Cortex of kidney (tissue), 1 donor: ENCODE measurements around the gene OSBPL8.

Experiments
- DNase-seq: peaks from one replicate; lab custom pipeline; 2025; lab: John Stamatoyannopoulos, UW

OSBPL8 gene

GRCh38 chr12:76470028-76470939 is 89.3 kb downstream of the OSBPL8 start:
- no peak for DNase-seq

- no peak for DNase-seq
Measured at GRCh38 chr12:76464631-76465166, 94.9 kb downstream of the OSBPL8 start.

DNA sequence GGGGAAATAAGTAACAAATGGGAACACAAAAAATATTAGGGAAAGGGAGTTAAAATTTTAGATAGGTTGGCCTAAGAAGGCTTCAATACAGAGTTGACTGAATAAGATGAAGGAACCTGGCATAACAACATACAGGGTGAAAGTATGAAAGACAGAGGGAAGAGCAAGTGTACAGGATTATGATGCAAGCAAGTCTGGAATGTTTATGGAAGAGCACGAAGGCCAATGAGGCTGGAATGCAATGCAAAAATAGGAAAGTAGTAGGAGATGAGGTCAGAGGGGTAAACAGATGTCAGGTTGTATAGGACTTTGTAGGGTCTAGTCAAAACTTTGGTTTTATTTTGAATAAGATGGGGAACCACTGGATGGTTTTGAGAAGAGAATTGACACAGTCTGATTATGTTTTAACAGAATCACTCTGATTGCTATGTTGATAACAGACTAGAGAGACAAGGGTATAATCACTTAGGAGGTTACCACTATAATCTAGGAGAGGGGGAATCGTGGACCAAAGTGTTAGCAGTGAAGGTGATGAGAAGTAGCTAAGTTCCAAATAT is 96.8 kb downstream of the OSBPL8 start:
- DNase-seq, result no peak

DNA sequence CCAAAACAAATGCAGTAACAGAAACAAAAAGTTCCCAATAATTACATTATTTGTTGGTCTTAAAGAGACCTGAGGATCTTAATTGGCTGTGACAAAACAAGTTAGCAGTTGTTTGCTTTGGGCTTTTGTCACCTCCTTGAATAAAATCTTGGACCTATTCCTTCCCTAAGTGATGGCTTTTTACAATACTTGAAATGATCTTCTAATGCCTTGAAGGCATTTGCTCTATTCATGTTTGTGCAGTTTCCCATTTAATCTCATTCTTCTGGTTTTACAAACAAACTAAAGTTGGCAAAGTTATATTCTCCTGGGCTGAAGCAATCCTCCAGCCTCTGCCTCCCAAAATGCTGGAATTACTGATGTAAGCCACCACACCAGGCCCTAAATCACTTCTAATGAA is 98.8 kb downstream of the OSBPL8 start:
- no peak for DNase-seq

GRCh38 chr12:76457818-76458217 is 101.8 kb downstream of the OSBPL8 start:
- DNase-seq, result no peak

- no peak for DNase-seq
Measured at GRCh38 chr12:76457010-76457409, 102.6 kb downstream of the OSBPL8 start.

DNA sequence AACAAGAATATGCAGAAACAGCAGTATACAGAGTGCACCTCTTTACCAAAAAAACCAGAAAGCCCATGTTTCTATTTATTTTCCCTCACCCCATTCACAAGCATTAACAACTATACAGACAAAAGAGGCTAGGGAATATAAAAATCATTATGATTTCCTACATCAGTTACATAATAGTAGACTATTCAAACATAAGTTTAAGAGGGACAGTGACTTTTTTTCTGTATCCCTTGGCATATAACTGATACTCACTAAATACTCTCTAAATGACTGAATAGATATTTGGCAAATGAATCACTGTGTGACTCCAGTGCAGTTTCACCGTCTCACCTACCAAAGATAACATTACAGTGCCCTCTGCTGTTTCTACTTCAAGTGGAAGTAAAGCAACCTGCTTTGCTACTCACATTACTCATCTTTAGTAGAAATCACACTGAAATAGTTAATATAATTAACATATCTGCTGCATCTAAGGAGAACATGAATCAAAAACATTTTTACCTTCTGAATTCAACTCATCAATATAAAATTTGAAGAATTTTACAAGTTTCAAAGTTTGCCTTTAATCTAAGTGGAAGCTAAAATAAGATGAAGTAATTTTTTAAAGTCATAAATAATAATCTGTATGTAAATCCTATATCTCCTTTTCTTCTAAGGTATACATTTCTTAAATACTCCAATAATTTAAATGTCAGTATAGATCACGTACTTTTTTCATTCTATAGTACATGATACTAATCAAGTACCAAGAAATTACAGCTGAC is 103.8 kb downstream of the OSBPL8 start:
- no peak for DNase-seq

- DNase-seq, result no peak
Measured at GRCh38 chr12:76451528-76451927, 108.0 kb downstream of the OSBPL8 start.

- no peak for DNase-seq
Measured at GRCh38 chr12:76450690-76451089, 108.9 kb downstream of the OSBPL8 start.

- no peak for DNase-seq
Measured at GRCh38 chr12:76449993-76450392, 109.6 kb downstream of the OSBPL8 start.

DNA sequence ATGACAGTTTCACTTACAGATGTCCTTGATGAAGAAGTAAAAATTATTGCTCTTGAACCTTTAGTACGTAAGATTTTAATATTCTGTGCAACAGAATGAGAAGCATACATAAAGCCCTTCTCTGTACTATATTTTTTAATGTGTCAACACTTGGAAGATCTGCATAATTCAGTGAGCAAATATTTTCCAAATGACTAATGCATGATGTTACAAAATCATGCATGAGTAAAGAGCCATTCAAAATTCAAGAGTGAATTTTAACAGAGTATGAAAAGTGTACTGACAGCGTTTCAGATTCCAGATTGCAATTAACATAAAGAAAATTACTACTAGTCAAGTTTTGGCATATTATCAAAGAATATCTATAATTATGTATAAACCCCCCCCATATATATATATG is 110.0 kb downstream of the OSBPL8 start:
- no peak for DNase-seq

- DNase-seq, result no peak
Measured at GRCh38 chr12:76449016-76449415, 110.6 kb downstream of the OSBPL8 start.

GRCh38 chr12:76446090-76446489 is 113.5 kb downstream of the OSBPL8 start:
- no peak for DNase-seq

GRCh38 chr12:76445462-76445861 is 114.1 kb downstream of the OSBPL8 start:
- DNase-seq, result no peak

- no peak for DNase-seq
Measured at GRCh38 chr12:76444408-76444984, 115.1 kb downstream of the OSBPL8 start.

DNA sequence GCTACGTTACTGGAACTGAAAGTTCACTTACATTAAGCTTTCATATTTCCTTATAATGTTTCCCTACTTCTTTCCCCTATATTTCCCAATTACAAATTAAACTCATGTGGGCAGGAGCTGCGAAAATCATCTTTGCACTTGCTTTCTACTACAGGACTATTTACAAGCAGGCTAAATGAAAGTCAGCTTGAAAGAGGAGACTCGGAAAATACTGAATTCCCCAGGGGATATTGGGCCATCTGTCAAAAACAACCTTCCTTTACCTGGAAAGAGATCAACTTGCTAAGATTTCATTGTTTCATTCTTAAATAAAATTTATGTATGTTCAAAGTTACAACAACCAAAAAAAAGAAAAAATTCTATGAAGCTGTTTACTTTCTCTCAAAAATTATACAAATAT is 118.6 kb downstream of the OSBPL8 start:
- DNase-seq, result no peak

GRCh38 chr12:76432733-76433132 is 126.8 kb downstream of the OSBPL8 start:
- no peak for DNase-seq

GRCh38 chr12:76428117-76428516 is 131.5 kb downstream of the OSBPL8 start:
- no peak for DNase-seq

DNA sequence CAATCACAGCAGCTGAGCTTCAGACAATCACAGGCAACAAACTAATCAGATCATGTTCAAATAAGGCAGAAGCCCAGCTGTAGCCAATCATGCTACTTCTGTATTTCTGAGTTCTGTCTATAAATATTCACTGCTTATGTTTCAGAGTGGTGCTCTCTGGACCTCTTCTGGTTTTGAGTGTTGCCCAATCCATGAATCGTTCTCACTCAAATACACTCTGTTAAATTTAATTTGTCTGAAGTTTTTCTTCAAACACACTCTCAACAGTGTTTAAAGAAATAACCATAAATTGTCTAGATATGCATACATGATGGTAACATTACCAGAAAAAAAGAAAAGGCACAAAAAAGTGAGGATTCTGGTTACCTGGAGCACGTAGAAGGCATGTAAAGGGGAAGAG is 133.4 kb downstream of the OSBPL8 start:
- no peak for DNase-seq

DNA sequence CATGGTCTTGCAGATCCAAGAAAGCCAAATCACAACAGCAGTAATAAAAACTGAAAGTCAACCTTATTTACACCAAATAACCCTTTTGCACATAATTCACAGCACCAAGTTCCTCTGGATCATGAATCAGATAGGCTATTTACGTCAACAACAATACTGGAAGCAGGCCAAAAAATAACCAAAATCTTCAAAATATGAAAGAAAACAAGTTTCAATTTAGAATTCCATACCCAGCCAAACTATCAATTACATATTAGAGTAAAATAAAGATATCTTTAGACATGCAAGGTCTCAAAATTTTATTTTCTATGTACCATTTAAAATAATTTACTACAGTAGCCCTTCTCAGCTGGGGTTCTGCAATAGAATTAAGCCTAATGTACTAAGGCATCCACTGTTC is 134.6 kb downstream of the OSBPL8 start:
- DNase-seq, result no peak

DNA sequence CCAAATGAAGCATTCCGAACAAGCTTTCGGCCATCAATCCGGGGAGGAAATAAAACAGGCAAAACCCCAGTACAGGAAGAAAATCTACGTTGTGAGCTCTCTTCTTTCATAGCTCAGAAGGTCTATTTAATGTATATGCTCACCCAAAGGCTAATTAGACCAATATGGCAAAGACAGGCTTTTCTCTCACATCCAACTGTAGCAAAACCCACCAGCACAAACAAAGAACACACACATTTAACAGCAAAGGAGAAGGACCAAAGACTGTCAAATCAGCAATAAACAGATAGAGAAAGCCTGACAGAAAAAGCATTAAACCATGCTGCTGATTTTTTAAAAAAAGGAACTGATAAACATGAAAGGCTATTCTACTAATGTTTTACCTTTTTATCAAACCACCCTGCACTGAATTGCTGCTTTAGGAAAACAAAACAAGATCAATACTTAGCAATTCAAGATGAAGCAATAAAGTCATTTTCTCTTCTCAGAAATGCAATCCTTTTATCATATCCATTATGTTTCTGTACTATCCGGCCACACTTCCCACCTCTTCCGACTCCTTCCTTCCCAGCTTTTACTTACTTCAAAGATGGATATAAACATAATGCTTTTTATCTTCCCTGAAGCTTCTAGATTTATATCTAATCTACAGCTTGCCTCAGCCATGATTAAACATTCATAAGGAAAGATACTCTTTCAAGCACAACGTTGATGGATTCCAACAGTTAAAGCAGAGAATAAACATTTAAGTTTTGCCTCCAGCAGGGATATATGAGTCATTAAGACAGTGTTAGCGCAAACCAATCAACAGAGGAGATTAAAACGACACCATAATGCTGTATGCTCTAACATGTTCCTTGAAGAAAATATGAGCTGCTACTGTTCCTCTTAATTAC is 136.8 kb downstream of the OSBPL8 start:
- no peak for DNase-seq
